Gastrocnemius medialis (tissue), 4 donors: Measurements from ENCODE around the gene ILRUN.

Experiments used
- POLR2A ChIP-seq, 2 donors: fragments of 450-650 bp; IDR thresholded peaks; one replicate each; pipeline ENCODE4 v1.6.1; 2017; ENCODE audit warnings: antibody characterized with exemption in 2 of 2, mild to moderate bottlenecking in 2 of 2, moderate library complexity in 2 of 2
- TF ChIP-seq, protein P1 (sequence below), 5 experiments: fragments of 450-650 bp in 3 of 5; fragments of 200-600 bp in 2 of 5; sonication (generic) in 2 of 5; IDR thresholded peaks in 4 of 5; conservative IDR thresholded peaks in 1 of 5; 1 replicate in 4 of 5; 2 replicates in 1 of 5; pipeline ENCODE4 v1.5.1; 2016 to 2019; ENCODE audit warnings: antibody characterized with exemption in 5 of 5, mild to moderate bottlenecking in 3 of 5, moderate library complexity in 3 of 5

DNA sequence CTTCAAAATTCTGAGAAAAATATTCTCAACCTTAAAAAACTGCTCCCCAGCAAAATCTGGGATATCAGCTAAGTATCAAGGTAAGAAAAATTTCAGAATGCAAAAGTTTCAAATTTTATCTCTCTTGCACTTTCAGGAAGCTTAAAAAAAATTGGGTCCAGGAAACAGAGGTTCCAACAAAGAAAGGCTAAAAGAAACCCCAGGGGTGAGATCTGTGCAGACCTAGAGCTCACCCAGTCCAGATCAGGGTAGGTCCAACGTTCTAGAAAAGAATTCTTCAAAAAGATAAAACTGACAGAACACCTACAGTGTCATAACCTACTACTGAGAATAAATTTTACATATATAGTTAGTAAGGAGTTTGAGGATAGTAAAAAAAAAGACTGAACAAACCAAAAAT, 23.5 kb downstream of the ILRUN start:
- TF ChIP-seq, protein P1, sequence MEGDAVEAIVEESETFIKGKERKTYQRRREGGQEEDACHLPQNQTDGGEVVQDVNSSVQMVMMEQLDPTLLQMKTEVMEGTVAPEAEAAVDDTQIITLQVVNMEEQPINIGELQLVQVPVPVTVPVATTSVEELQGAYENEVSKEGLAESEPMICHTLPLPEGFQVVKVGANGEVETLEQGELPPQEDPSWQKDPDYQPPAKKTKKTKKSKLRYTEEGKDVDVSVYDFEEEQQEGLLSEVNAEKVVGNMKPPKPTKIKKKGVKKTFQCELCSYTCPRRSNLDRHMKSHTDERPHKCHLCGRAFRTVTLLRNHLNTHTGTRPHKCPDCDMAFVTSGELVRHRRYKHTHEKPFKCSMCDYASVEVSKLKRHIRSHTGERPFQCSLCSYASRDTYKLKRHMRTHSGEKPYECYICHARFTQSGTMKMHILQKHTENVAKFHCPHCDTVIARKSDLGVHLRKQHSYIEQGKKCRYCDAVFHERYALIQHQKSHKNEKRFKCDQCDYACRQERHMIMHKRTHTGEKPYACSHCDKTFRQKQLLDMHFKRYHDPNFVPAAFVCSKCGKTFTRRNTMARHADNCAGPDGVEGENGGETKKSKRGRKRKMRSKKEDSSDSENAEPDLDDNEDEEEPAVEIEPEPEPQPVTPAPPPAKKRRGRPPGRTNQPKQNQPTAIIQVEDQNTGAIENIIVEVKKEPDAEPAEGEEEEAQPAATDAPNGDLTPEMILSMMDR (IDR thresholded peaks at IDR 0.05 in 4 of 5, conservative IDR thresholded peaks at IDR 0.05 in 1 of 5), result no peak
- TF ChIP-seq POLR2A (IDR thresholded peaks at IDR 0.05), result no peak
